ENCODE results near the gene EIF3A.
"Not testable (repeated sequence)": the region's sequence is repeated elsewhere in the genome, so short reads cannot be mapped to it uniquely, and the experiment has no call there.

Gene EIF3A

DNA sequence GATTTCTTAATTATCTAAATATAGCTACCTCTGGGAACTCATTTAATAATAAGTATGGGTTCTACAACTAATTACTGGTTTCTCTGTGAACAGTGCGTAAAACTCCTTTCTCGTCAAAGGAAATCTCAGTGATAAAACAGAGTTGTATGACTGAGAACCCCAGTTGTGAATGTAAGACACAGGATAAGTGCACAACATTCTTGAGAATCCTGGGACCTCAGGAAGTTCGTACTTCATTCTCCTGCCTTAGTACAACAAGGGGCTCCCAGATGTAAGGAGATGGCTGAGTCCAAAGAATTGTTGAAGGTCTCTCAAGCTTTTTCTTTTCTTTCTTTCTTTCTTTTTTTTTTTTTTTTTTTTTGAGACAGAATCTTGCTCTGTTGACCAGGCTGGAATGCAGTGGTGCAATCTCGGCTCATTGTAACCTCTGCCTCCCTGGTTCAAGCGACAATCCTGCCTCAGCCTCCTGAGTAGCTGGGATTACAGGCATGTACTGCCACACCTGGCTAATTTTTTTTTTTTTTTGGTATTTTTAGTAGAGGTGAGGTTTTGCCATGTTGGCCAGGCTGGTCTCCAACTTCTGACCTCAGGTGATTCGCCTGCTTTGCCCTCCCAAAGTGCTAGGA lies 35.8 kb upstream of the EIF3A start:
- no peak for DNase-seq (ENCODE audit: low read depth)
- TF ChIP-seq, protein P1, sequence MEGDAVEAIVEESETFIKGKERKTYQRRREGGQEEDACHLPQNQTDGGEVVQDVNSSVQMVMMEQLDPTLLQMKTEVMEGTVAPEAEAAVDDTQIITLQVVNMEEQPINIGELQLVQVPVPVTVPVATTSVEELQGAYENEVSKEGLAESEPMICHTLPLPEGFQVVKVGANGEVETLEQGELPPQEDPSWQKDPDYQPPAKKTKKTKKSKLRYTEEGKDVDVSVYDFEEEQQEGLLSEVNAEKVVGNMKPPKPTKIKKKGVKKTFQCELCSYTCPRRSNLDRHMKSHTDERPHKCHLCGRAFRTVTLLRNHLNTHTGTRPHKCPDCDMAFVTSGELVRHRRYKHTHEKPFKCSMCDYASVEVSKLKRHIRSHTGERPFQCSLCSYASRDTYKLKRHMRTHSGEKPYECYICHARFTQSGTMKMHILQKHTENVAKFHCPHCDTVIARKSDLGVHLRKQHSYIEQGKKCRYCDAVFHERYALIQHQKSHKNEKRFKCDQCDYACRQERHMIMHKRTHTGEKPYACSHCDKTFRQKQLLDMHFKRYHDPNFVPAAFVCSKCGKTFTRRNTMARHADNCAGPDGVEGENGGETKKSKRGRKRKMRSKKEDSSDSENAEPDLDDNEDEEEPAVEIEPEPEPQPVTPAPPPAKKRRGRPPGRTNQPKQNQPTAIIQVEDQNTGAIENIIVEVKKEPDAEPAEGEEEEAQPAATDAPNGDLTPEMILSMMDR (IDR thresholded peaks at IDR 0.05; ENCODE audit: insufficient read depth, low read depth, low read length, missing control alignments) = no peak
- H3K4me3 ChIP-seq (ENCODE audit: low read depth, low read length) = no peak overlapping the region

DNA sequence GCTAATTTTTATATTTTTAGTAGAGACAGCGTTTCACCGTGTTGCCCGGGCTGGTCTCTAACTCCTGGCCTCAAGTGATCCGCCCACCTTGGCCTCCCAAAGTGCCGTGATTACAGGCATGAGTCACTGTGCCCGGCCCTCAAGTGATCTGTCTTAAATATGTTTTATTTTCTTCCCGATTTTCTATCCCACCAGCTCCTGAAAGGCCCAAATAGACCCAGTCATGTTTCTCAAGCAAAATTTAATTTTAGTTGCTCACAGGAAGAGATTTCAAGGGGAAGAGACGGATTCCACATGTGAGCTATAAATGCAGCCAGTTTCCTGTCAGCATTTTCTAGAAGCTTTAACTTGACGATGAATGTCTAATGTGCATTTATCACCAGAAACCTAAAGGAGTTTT lies 35.3 kb upstream of the EIF3A start:
- TF ChIP-seq, protein P1 (IDR thresholded peaks at IDR 0.05; ENCODE audit: insufficient read depth, low read depth, low read length, missing control alignments) = no peak
- DNase-seq (ENCODE audit: low read depth) = no peak
- H3K4me3 ChIP-seq (ENCODE audit: low read depth, low read length) = no peak overlapping the region

DNA sequence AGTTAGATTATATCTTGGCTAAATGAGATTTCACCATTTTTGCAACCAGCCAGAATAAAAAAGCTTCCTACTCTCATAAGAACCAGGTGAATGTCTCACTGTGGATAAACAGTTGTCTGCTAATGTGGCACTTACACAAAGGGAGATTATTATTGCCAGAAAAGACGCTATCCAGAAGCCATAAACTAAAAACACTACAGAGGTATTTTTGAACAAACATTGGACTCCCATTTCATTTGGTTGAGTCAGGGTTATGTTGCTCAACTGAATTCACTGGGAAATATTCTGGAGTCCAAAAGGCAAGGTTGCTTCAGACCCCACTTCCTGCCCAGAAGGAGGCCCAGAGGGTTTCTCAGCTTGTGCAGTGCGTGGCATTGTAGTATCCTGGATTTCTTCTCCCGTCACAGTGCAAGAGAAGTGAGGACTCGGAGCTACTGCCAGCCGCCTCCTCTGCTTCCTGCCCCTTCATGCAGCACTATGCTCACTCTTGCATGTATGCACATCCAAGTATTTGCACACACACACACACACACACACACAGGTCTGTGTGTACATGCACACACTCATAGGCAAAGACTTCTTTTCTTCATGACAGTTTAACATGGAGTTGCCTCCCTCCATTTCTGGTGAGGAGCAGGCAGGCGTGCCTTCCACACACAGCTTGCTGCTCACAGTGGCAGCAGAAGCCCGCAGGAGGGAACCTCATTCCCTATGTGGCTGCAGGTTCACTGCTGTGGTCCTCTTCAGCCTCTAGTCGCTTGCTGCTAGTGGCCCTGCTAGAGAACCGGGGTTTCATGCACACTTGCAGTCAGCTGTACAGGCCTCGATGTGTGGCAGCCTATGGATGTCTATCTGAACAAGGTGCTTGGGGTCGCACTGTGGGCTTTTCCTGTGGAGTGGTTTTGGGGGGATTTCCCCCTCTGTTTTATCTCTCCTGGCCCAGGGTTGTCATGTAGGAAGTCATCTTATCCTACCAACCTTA lies 33.4 kb upstream of the EIF3A start:
- TF ChIP-seq, protein P1 (IDR thresholded peaks at IDR 0.05; ENCODE audit: insufficient read depth, low read depth, low read length, missing control alignments) = no peak
- no peak for DNase-seq (ENCODE audit: low read depth)
- no peak overlapping the region for H3K4me3 ChIP-seq (ENCODE audit: low read depth, low read length)

DNA sequence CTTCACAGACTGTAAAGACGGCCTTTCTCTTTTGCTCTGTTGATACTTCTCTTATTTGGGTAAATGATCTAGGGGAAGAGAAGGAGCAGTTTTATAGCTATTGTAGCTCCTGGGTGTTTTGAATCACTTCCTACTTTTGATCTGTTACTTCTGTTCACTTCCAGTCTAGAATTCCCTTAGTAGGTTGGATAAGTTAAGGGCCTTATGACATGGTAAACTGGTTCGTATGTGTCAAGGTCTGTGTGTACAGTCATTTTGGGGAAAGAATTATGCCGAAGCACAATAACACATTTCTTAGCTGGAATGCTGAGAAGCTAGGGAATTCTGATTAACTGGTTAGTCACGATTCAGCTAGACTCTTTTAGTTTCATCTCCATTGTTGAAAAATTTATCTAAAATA lies 31.4 kb upstream of the EIF3A start:
- H3K4me3 ChIP-seq (ENCODE audit: low read depth, low read length) = no peak overlapping the region
- DNase-seq (ENCODE audit: low read depth) = no peak
- TF ChIP-seq, protein P1 (IDR thresholded peaks at IDR 0.05; ENCODE audit: insufficient read depth, low read depth, low read length, missing control alignments) = no peak

DNA sequence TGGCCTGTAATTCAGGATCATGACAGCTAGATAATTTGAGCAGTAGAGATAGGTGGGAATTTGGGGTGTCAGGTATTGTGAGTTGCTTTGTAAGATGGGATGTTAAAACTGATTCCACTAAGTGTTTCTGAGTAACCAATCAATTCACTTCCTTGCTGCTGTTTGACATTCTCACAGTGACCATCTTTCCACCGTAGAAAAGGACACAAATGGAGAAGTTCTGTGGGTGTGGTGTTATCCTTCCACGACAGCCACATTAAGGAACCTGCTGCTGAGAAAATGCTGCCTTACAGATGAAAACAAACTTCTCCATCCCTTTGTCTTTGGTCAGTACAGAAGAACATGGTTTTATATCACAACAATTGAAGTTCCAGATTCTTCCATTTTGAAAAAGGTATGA lies 27.2 kb upstream of the EIF3A start:
- not testable (repeated sequence) for H3K4me3 ChIP-seq (ENCODE audit: low read depth, low read length); DNase-seq (ENCODE audit: low read depth)

DNA sequence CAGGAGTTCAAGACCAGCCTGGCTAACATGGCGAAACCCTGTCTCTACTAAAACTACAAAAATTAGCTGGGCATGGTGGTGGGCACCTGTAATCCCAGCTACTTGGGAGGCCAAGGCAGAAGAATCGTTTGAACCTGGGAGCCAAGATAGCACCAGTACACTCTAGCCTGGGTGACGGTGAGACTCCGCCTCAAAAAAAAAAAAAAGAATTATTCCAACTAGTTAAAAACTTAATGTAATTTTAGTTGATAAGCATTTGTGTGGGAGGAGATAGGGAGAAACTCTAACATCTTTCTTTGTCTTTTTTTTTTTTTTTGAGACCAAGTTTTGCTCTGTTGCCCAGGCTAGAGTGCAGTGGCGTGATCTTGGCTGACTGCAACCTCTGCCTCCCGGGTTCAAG lies 26.5 kb upstream of the EIF3A start:
- H3K4me3 ChIP-seq (ENCODE audit: low read depth, low read length); DNase-seq (ENCODE audit: low read depth): not testable (repeated sequence)

DNA sequence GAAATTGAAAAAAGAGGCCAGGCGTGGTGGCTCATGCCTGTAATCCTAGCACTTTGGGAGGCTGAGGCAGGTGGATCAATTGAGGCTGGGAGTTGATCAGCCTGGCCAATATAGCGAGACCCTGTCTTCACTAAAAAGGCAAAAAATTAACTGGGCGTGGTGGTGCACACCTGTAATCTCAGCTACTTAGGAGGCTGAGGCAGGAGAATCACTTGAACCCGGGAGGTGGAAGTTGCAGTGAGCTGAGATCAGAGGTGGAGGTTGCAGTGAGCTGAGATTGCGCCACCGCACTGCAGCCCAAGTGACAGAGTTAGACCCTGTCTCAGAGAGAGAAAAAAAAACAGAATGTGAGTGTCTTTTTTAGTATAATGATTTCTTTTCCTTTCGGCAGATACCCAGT lies 25.3 kb upstream of the EIF3A start:
- DNase-seq (ENCODE audit: low read depth); H3K4me3 ChIP-seq (ENCODE audit: low read depth, low read length): not testable (repeated sequence)

DNA sequence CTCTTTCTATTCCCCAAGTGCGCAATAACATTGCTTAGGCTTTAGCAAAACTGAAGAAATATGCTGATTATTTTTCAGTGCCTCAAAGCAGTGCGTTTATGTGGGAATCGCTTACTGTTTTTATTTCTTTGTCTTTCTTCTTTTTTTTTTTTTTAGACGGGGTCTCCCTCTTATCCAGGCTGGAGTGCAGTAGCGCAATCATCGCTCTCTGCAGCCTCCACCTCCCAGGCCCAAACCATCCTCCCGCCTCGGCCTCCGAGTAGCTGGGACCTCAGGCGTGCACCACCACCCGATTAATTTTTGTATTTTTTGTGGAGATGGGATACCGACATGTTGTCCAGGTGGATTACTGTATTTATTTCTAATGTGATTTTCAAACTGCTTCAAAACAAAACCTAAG lies 24.5 kb upstream of the EIF3A start:
- peak overlapping the region; percentile 57 for H3K4me3 ChIP-seq (ENCODE audit: low read depth, low read length)
- DNase-seq (ENCODE audit: low read depth) = no peak
- TF ChIP-seq, protein P1 (IDR thresholded peaks at IDR 0.05; ENCODE audit: insufficient read depth, low read depth, low read length, missing control alignments) = no peak
